ENCODE results near the gene SLC30A5.

DNA sequence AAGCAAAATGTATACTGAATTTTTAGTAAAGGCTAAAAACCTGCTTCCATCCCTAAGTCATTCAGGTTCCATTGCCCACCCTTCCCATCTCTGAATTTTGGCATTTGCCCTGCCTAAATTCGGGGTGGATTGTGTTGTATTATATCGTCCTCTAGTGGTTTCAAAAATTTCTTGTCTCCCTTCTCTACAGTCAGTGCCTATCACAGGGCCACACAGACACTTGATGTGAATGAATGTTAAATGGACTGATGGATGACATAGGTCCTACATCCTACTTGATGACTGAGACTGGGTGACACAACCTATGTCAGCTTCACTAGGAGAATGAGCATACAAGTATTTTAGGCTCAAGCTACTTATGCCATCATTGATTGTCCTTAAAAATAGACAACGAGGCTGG, 45.6 kb upstream of the SLC30A5 start:
- TF ChIP-seq TAF1 (IDR thresholded peaks at IDR 0.05; ENCODE audit: borderline replicate concordance, insufficient read depth, low read length) (no peak), POLR2AphosphoS5 (IDR thresholded peaks at IDR 0.05; ENCODE audit: low read depth, low read length) (no peak)
